Loucy (cell line): ENCODE data around the gene AQP6.

Source experiments
- H2AFZ ChIP-seq: fragments of 200-600 bp; sonication (generic); 2 replicates; pipeline ENCODE4 v1.6.0; 2016; ENCODE audit warnings: antibody characterized with exemption, mild to moderate bottlenecking, low read length, moderate library complexity
- H3F3A ChIP-seq: fragments of 200-600 bp; 2 replicates; pipeline ENCODE4 v1.6.0; 2016; ENCODE audit warnings: antibody characterized with exemption, low read depth, mild to moderate bottlenecking
- H3K27me3 ChIP-seq: fragments of 200-600 bp; sonication (generic); 2 replicates; pipeline ENCODE4 v1.6.1; 2014; ENCODE audit warnings: low read length, mild to moderate bottlenecking; ENCODE audit not compliant: insufficient read depth, poor library complexity, severe bottlenecking
- H3K36me3 ChIP-seq: fragments of 200-600 bp; sonication (generic); 2 replicates; pipeline ENCODE4 v1.6.1; 2016; ENCODE audit warnings: low read length; ENCODE audit not compliant: insufficient read depth
- H3K4me1 ChIP-seq: fragments of 200-600 bp; sonication (generic); 2 replicates; pipeline ENCODE4 v1.5.1; 2014; ENCODE audit warnings: low read length, mild to moderate bottlenecking; ENCODE audit not compliant: insufficient read depth, poor library complexity, severe bottlenecking
- H3K4me2 ChIP-seq: fragments of 200-600 bp; sonication (generic); 2 replicates; pipeline ENCODE4 v1.6.0; 2014; ENCODE audit warnings: antibody characterized with exemption, low read length, low read depth, mild to moderate bottlenecking; ENCODE audit not compliant: poor library complexity, severe bottlenecking
- H3K4me3 ChIP-seq: fragments of 200-600 bp; sonication (generic); 2 replicates; pipeline ENCODE4 v1.5.1; 2014; ENCODE audit warnings: low read length, mild to moderate bottlenecking, mixed read lengths; ENCODE audit not compliant: poor library complexity, severe bottlenecking
- H3K79me2 ChIP-seq: fragments of 200-600 bp; sonication (generic); 2 replicates; pipeline ENCODE4 v1.6.1; 2014; ENCODE audit warnings: low read length; ENCODE audit not compliant: insufficient read depth
- H3K9ac ChIP-seq: fragments of 200-600 bp; sonication (generic); 2 replicates; pipeline ENCODE4 v1.6.0; 2014; ENCODE audit warnings: mild to moderate bottlenecking, low read depth, low read length, moderate library complexity; ENCODE audit not compliant: poor library complexity, severe bottlenecking
- H3K9me2 ChIP-seq: fragments of 200-600 bp; sonication (generic); replicated peaks from 2 replicates; pipeline ENCODE4 v1.6.1; 2016; ENCODE audit warnings: low read depth, low read length, mixed read lengths
- H3K9me3 ChIP-seq: fragments of 200-600 bp; sonication (generic); 2 replicates; pipeline ENCODE4 v1.6.1; 2014; ENCODE audit warnings: mild to moderate bottlenecking, antibody characterized with exemption, low read length, low read depth; ENCODE audit not compliant: insufficient read depth
- H4K20me1 ChIP-seq: fragments of 200-600 bp; sonication (generic); 2 replicates; pipeline ENCODE4 v1.6.0; 2014; ENCODE audit warnings: antibody characterized with exemption, low read length, mild to moderate bottlenecking; ENCODE audit not compliant: insufficient read depth, poor library complexity, severe bottlenecking
- EZH2phosphoT487 ChIP-seq: fragments of 200-600 bp; IDR thresholded peaks from 2 replicates; pipeline ENCODE4 v1.6.1; 2018; ENCODE audit warnings: antibody characterized with exemption, mild to moderate bottlenecking, moderate library complexity, borderline replicate concordance
- TF ChIP-seq, protein P1 (sequence below): fragments of 200-600 bp; sonication (generic); conservative IDR thresholded peaks from 2 replicates; pipeline ENCODE4 v1.5.1; 2014; ENCODE audit warnings: mild to moderate bottlenecking, antibody characterized with exemption, low read length

AQP6 gene

GRCh38 chr12:49942921-49943624, 29.7 kb upstream of the AQP6 start:
- H3K9ac ChIP-seq, result peak overlapping the region; percentile 69
- H3K4me3 ChIP-seq, result no peak overlapping the region
- H3K4me2 ChIP-seq, result peak overlapping the region; percentile 75
- no peaks in the 10 kb centered on the region for H4K20me1 ChIP-seq
- H2AFZ ChIP-seq, result no peak overlapping the region; the same call in 1 of the 2 replicates
- H3K79me2 ChIP-seq, result no peaks in the 10 kb centered on the region
- H3K36me3 ChIP-seq, result no peaks in the 10 kb centered on the region
- H3K4me1 ChIP-seq, result peaks cover 43% of the 10 kb centered on the region
- no peak for TF ChIP-seq EZH2phosphoT487
- TF ChIP-seq, protein P1, sequence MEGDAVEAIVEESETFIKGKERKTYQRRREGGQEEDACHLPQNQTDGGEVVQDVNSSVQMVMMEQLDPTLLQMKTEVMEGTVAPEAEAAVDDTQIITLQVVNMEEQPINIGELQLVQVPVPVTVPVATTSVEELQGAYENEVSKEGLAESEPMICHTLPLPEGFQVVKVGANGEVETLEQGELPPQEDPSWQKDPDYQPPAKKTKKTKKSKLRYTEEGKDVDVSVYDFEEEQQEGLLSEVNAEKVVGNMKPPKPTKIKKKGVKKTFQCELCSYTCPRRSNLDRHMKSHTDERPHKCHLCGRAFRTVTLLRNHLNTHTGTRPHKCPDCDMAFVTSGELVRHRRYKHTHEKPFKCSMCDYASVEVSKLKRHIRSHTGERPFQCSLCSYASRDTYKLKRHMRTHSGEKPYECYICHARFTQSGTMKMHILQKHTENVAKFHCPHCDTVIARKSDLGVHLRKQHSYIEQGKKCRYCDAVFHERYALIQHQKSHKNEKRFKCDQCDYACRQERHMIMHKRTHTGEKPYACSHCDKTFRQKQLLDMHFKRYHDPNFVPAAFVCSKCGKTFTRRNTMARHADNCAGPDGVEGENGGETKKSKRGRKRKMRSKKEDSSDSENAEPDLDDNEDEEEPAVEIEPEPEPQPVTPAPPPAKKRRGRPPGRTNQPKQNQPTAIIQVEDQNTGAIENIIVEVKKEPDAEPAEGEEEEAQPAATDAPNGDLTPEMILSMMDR, result no peak
- H3K9me3 ChIP-seq, result no peaks in the 10 kb centered on the region
- H3K9me2 ChIP-seq, result no peaks in the 10 kb centered on the region
- H3K27me3 ChIP-seq, result no peaks in the 10 kb centered on the region
- H3F3A ChIP-seq, result 0 out of 2 replicates have a peak, but pooled peaks cover 3% of the 10 kb centered on the region

DNA sequence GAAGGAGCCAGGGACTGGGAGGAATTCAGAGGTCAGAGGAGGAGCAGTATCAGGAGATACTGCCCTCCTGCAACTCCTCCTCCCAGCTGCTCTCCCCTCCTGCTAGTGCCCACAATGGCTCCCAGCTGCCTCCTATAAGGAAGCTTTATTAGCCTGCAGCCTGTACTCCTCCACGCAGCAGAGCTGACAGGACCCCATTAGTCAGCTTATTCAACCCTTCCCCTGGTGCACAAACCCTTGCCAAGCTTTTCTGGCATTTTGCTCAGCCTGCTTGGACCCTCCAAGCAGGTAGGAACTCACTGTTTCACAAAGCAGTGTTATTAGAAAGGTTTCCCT, 29.2 kb upstream of the AQP6 start:
- no peak for TF ChIP-seq EZH2phosphoT487
- TF ChIP-seq, protein P1, result no peak
- Histone ChIP-seq H3K4me2 (peak overlapping the region; percentile 75), H3K79me2 (no peaks in the 10 kb centered on the region), H3K9me2 (no peaks in the 10 kb centered on the region), H3K4me3 (no peak overlapping the region), H3K27me3 (no peaks in the 10 kb centered on the region), H3K9me3 (no peaks in the 10 kb centered on the region), H3K4me1 (peaks cover 43% of the 10 kb centered on the region), H3K36me3 (no peaks in the 10 kb centered on the region), H3K9ac (peak overlapping the region; percentile 69), H2AFZ (no peak overlapping the region; the same call in 1 of the 2 replicates), H4K20me1 (no peaks in the 10 kb centered on the region), H3F3A (0 out of 2 replicates have a peak, but pooled peaks cover 3% of the 10 kb centered on the region)

- Histone ChIP-seq H3K9me3 (no peaks in the 10 kb centered on the region), H3K4me2 (peak overlapping the region; percentile 75), H3K27me3 (no peaks in the 10 kb centered on the region), H3K79me2 (no peaks in the 10 kb centered on the region), H3K4me1 (peaks cover 43% of the 10 kb centered on the region), H3K4me3 (no peak overlapping the region), H3F3A (0 out of 2 replicates have a peak, but pooled peaks cover 3% of the 10 kb centered on the region), H2AFZ (peak overlapping the region; percentile 37; the same call in 1 of the 2 replicates), H3K9me2 (no peaks in the 10 kb centered on the region), H4K20me1 (no peaks in the 10 kb centered on the region), H3K36me3 (no peaks in the 10 kb centered on the region), H3K9ac (peak overlapping the region; percentile 69)
- no peak for TF ChIP-seq EZH2phosphoT487
- TF ChIP-seq, protein P1, result no peak
Observed at GRCh38 chr12:49944046-49944445, 28.7 kb upstream of the AQP6 start.
